HG02852 (cell line): ENCODE results near the gene ZNF189.

ENCODE experiments used
- ATAC-seq: cut with Tn5 transposase; IDR thresholded peaks from one replicate; pipeline ENCODE4 v1.9.1; 2021; ENCODE audit warnings: mild to moderate bottlenecking, moderate library complexity; ENCODE audit not compliant: unreplicated experiment

Gene ZNF189

GRCh38 chr9:101398068-101398929, at the start of gene ZNF189, which contains the start of gene MRPL50:
Gene ZNF189 (plus strand): TSS chr9:101398851. CDS start chr9:101399157, 306 bp downstream.
Gene MRPL50 (minus strand): TSS chr9:101398618. CDS start chr9:101398592, 26 bp downstream.
- ATAC-seq = peak; percentile 97

- ATAC-seq = no peak
These were observed 48.4 kb upstream of the ZNF189 start for GRCh38 chr9:101350285-101350684.

GRCh38 chr9:101352892-101353463, 45.7 kb upstream of the ZNF189 start:
- ATAC-seq = no peak

GRCh38 chr9:101353683-101354082, 45.0 kb upstream of the ZNF189 start:
- ATAC-seq = no peak

- no peak for ATAC-seq
These were observed 44.4 kb upstream of the ZNF189 start for GRCh38 chr9:101354143-101354764.

GRCh38 chr9:101354765-101355708, 43.6 kb upstream of the ZNF189 start:
- ATAC-seq = no peak

DNA sequence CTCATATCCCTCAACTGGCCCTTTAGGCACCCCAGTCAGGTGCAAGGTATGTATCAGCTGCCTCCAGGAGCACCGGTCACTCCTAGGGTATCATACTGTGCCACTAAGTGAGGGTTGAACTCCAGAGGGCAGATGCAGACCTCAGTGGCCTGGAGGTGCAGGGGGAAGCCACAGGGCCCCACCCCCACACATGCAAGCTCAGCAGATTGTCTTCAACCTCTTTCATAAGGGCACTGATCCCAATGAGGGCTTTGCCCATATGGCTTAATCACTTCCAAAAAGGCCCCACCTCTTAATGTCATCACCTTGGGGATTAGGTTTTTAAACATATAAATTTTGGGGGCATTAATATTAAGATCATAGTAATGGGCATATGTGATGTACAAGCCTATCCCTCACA, 42.0 kb upstream of the ZNF189 start:
- no peak for ATAC-seq

DNA sequence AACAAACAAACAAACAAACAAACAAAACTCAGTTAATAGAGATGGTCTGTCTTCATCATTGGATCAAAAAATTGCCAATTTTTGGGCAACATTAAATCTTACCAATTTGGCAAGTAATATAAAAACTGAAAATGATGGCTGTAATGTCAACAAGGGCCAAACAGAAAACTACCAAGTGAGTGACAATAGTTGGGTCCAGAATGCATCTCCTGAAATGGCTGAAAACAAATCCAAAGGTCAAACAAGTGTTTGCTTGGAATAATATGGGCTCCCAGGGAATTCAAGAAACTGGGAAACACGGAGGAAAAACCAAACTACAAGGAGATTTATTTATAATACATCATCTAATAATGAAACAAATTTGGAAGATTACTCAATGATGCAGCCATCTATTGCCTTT, 39.0 kb upstream of the ZNF189 start:
- ATAC-seq = no peak

DNA sequence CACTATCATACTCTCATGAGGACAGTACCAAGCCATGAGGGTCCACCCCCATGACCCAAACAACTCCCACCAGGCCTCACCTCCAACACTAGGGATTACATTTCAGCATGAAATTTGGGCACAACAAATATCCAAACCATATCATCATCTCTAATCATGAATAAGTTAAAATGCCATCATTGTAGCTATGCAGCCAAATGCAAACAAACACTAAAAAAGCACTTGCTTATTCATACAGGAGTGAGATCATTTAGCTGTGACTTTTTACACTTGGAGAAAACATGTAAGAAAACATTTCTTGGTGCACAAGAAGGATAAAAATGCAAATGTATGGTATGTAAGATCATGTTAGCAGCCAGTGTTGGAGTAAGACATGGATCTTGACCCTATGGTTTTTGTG, 38.0 kb upstream of the ZNF189 start:
- ATAC-seq = no peak

DNA sequence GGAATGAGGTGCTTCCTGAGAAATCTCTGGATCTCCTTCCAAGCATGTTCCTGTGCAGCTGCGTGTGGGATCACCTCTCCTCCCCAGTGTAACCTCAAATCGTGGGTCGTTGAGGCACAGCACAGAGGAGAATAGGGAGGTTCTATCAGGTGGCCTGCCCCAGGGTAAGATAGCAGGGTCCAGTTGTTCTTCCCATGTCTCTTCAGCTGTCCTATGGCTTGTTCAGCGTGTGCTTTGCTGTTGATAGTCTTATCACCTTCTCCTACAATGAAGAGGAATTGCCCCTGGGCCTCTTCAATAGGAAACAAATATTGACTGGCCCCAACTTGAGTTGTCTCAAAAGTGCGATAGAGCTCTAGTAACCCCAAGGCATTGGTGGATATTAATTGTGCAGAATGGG, 36.2 kb upstream of the ZNF189 start:
- no peak for ATAC-seq

- ATAC-seq = no peak
These were observed 33.5 kb upstream of the ZNF189 start for GRCh38 chr9:101365181-101365580.

DNA sequence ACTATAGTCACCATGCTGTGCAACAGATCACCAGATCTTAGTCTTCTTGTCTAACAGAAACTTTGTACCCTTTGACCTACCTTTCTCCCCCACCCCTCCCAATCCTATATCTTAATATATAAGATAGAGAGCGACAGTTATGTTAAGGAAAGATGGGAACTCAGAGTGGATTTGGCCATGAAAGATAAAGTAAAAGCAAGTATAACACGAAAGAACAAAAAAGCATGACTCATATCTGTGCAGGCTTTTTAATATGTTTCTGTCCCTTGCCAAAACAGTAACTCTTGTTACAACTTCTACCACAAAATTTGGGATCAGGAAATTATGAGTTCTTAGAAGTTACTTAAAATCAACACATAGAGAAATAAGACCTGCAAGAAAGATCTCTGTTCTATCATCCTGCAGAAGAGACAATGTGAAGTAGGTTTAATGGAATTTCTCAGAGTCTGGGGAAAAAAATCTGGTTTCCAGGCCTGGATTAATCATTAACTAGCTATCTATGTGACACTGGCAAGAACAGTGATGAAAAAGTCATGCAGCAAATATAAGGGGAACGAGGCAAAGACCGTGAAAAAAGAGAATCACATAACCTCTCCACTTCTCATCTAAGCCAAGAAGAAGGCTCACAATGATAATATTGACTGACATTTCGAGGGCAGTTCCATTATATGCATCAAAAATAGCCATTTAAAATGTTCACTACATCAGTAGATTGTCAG, 32.5 kb upstream of the ZNF189 start:
- ATAC-seq = no peak

DNA sequence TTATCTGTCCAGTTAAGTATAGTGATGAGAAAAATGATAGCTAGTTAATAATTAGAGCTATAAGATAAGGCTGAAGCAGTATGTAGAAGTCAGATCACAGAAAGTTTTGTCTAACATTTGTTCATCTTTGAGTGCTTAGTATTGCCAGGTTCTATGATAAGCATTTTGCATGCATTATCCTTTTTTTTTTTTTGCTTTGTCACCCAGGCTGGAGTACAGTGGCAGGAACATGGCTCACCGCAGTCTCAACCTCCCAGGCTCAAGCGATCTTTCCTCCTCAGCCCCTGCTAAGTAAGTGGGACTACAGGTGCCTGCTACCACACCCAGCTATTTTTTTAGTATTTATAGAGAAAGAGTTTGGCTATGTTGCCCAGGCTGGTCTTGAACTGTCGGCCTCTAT, 31.3 kb upstream of the ZNF189 start:
- ATAC-seq = no peak

DNA sequence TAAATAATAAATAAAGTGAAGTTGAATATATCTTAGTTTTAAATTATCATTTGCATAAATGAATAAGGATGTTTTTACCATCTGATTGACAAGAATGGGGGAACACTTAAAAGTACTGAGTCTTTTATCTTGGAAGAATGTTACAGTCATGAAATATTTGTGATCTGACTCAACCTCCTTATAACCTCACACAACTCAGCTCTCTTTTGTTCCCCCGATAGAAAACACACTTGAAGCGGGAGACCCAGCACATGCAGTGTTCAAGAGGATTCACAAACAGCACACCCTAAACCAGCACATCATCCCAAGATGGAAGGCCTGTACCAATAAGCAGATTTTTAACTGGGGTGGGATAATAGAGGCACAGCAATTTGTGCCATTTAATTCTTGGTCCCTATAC, 29.4 kb upstream of the ZNF189 start:
- no peak for ATAC-seq

- no peak for ATAC-seq
These were observed 28.6 kb upstream of the ZNF189 start for GRCh38 chr9:101369884-101370531.

GRCh38 chr9:101371813-101372212, 26.8 kb upstream of the ZNF189 start:
- ATAC-seq = no peak

- no peak for ATAC-seq
These were observed 26.1 kb upstream of the ZNF189 start for GRCh38 chr9:101372327-101373118.

- ATAC-seq = no peak
These were observed 23.1 kb upstream of the ZNF189 start for GRCh38 chr9:101375546-101375945.
